ENCODE data around the gene UTS2. TPM values are rescaled to one million over a fixed set of nuclear protein-coding genes. Genes with fewer than 3 reads are reported as not detected.

The UTS2 gene
- total RNA-seq, 1 experiment from 2014 or later = not detected

- no peak for DNase-seq (ENCODE audit: low spot score)
These were observed 39.0 kb downstream of the UTS2 start for GRCh38 chr1:7813677-7814373.

- no peak for DNase-seq (ENCODE audit: low spot score)
These were observed 41.4 kb downstream of the UTS2 start for GRCh38 chr1:7811476-7811875.

GRCh38 chr1:7810395-7810794, 42.5 kb downstream of the UTS2 start:
- DNase-seq (ENCODE audit: low spot score) = peak; percentile 37

- no peak for DNase-seq (ENCODE audit: low spot score)
These were observed 43.1 kb downstream of the UTS2 start for GRCh38 chr1:7809742-7810141.

- DNase-seq (ENCODE audit: low spot score) = peak; percentile 6
These were observed 44.5 kb downstream of the UTS2 start for GRCh38 chr1:7808253-7808844.

GRCh38 chr1:7805460-7805859, 47.4 kb downstream of the UTS2 start:
- no peak for DNase-seq (ENCODE audit: low spot score)

Other genes starting within 250 kb of the UTS2 start
- 57.8 and 72.5 TPM in 2 replicates for gene VAMP3, start 81.8 kb downstream of the UTS2 start, total RNA-seq (2014; rRNA removed; shearing (Covaris generic))
- 3.1 and 5.2 TPM in 2 replicates for gene PER3, start 68.8 kb downstream of the UTS2 start, total RNA-seq (2014; rRNA removed; shearing (Covaris generic))
- 1.2 and 2.0 TPM in 2 replicates for gene TNFRSF9, start 87.8 kb upstream of the UTS2 start, total RNA-seq (2014; rRNA removed; shearing (Covaris generic))
- 192 and 237 TPM in 2 replicates for gene PARK7, start 108.6 kb upstream of the UTS2 start, total RNA-seq (2014; rRNA removed; shearing (Covaris generic))
- gene ERRFI1, start 173.2 kb upstream of the UTS2 start, total RNA-seq (2014; rRNA removed; shearing (Covaris generic)) = 70.3 and 78.3 TPM in 2 replicates

Measured in H4 (cell line).